ENCODE results near the gene PRKCSH.

DNA sequence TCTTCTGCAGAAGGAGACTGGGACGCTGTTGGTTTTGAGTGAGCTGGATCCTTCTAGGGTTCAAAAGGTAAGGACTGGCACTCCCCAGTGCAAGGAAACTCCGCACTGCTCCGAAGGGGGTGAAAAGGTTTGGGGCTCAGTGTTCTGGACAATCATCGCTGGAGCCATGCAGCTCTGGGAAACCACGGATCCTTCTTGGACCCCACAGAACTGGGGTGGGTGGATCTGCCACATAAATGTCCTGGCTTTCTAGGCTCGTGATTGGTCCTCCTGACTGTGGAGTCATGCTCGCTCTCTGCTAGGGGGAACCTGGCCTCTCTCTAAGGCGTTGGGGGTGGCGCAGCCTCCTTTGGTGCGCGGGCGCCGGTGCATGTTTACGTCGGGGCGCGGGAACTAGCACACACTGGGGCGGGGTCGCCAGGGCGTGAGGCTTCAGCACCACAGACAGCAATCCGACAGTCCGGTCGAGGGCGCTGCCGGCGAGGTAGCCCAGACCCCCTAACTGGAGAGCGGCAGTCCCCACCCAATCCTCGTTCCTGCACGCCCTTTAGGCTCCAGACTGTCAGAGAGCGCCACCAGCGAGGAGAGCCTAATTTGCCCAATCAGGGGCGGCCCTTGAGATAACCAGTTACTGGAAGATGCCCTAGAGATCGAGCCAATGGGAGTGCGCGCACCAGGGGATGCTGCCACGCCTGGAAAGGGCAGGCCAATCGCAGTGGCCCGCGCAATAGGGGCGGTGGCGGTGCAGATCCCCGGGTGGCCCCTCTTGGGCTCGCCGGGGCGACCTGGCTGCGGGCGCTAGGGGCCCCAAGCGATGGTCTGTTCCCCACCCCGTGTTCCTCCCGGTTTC, 46.3 kb downstream of the PRKCSH start:
- TF ChIP-seq CTCF (IDR thresholded peaks at IDR 0.05) (no peak), EP300 (IDR thresholded peaks at IDR 0.05) (no peak)

Measured in esophagus muscularis mucosa (tissue), 3 donors.